GM19324 (cell line): ENCODE data around the gene PDPK1.
"Not testable (repeated sequence)": the region's sequence is repeated elsewhere in the genome, so short reads cannot be mapped to it uniquely, and the experiment has no call there.

Experiments used
- ATAC-seq: cut with Tn5 transposase; IDR thresholded peaks from one replicate; pipeline ENCODE4 v1.9.1; 2021; ENCODE audit warnings: mild to moderate bottlenecking, moderate library complexity; ENCODE audit not compliant: unreplicated experiment, low FRiP score

The PDPK1 gene

DNA sequence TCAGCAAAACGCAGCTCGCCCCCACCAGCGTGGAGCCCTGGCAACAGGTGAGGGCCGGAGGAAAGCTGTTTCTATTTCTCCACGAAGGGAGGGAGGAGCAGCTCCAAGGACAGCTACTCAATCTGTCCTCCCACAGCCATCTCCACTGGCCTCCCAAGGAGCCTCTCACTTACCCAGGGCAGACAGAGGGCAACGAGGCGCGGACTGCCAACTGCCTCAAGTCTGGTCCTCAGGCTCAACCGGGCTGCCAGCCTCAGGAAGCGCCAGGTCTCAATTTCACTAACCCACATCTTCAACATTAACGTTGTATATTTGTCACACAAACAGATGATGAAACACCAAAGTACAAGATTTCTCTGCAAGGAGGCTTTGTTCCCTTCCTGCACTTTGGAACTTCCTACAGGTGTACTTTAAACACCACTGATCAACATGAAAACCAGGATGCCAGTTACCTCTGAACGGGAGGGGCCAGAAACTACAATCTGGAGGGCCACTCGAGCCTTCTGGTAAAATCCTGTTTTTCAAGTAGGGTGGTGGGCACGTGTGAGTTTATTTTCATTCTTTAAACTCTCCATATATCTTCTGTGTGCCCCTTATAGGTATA lies 113.5 kb downstream of the PDPK1 start:
- not testable (repeated sequence) for ATAC-seq
